Central memory CD8-positive, alpha-beta T cell (primary cell): ENCODE data around the gene WDR18.

Experiments used
- ATAC-seq: fragments of 150-1000 bp; cut with Tn5 transposase; replicated peaks from 2 replicates; pipeline ENCODE4 v1.10.0; 2022; ENCODE audit warnings: mild to moderate bottlenecking, moderate FRiP score, moderate number of reproducible peaks; ENCODE audit not compliant: poor library complexity, severe bottlenecking; ENCODE audit errors: extremely low read depth
- DNase-seq, 2 donors: peaks; one replicate each; pipeline ENCODE4 v3.0.0; 2021; ENCODE audit warnings: low spot score in 2 of 2
- H3K27ac Mint-ChIP-seq: one replicate; pipeline ENCODE4 v1.8.0; 2022; ENCODE audit warnings: low read depth, mild to moderate bottlenecking, moderate library complexity, mixed read lengths
- H3K27me3 Mint-ChIP-seq: one replicate; pipeline ENCODE4 v1.8.0; 2022; ENCODE audit warnings: mixed read lengths
- H3K36me3 Mint-ChIP-seq: one replicate; pipeline ENCODE4 v1.8.0; 2022; ENCODE audit warnings: mild to moderate bottlenecking, moderate library complexity, mixed read lengths; ENCODE audit not compliant: insufficient read depth
- H3K4me1 Mint-ChIP-seq: one replicate; pipeline ENCODE4 v1.8.0; 2022; ENCODE audit warnings: mixed read lengths
- H3K4me3 Mint-ChIP-seq: one replicate; pipeline ENCODE4 v1.8.0; 2022; ENCODE audit warnings: mild to moderate bottlenecking, moderate library complexity, mixed read lengths
- H3K9me3 Mint-ChIP-seq: one replicate; pipeline ENCODE4 v1.8.0; 2022; ENCODE audit warnings: mixed read lengths

The WDR18 gene

DNA sequence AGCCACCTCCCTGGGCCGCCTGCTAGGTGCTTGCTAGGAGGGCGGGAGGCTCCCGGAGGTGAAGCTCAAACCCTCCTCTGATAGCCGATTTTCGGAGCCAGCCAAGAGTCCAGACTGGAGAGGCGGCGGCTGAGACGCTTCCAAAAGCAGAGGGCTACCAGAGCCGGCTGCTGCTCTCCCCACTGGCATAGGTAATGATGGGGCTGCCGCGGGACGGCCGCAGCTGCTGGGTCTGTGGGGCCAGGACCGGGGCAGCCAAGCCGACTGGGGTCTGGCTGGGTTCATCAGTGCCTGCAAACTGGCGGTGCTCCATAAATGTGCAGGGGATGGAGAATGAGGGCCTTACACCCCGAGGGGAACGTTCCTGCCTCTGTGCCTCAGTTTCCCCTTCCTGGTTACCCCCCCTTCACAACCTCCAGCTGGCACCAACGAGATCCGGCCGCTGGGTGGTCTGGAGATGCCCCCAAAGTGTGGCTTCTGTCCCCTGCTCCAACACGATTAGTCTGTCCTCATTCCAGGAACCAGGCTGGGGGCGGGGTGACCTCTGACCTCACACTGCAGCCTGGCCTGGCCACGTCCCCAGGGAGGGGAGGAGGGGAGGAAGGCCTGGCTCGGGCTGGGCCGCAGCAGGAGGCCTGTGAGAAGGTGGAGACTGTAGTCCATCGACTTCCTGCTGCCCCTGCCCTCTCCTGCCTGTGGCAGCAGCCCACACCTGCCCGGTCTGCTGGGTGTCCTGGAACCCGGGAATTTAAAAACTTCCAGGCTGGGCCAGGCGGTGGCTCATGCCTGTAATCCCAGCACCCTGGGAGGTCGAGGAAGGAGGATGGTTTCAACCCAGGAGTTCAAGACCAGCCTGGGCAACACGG lies 3.8 kb upstream of the WDR18 start:
- Mint-ChIP-seq H3K27ac (no peak overlapping the region), H3K9me3 (no peaks in the 10 kb centered on the region), H3K36me3 (peaks cover 9% of the 10 kb centered on the region), H3K4me1 (peaks cover 11% of the 10 kb centered on the region), H3K4me3 (no peak overlapping the region), H3K27me3 (no peaks in the 10 kb centered on the region)
- ATAC-seq (no peak), DNase-seq (no peak)

DNA sequence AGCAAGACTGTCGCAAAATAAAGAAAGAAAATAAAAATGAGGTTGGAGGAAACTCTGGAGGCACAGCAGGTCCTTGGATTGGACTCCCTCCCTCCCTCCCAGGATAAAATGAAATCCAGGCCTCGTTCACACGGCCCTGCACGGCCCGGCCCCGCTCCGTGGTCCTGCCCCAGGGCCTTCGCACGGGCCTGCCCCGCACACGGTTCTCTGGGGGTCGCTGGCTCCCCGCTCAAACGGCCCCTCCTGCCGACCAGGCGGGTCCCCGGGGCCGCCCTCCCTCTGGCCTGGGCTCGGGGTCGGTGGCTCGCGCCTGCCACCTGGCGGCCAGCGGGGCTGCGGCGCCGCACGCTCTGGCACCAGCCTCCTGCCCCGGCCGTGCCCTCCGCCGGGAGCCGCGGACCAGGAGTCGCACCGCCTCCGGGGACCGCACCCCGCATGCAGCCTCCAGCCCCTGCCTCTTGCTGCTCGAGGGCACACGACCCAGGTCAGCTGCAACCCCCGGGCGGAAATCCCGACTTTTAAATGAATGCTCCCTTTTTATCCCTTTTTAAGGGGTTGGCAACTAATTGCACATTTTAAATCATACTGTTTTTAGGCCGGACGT lies 1.5 kb upstream of the WDR18 start:
- peaks cover 11% of the 10 kb centered on the region for H3K4me1 Mint-ChIP-seq
- H3K27me3 Mint-ChIP-seq, result no peaks in the 10 kb centered on the region
- peak overlapping the region; percentile 38 for H3K4me3 Mint-ChIP-seq
- H3K27ac Mint-ChIP-seq, result no peak overlapping the region
- peak; percentile 80 for ATAC-seq
- H3K36me3 Mint-ChIP-seq, result peaks cover 10% of the 10 kb centered on the region
- no peaks in the 10 kb centered on the region for H3K9me3 Mint-ChIP-seq
- DNase-seq, result peak; percentile 55 to 72

DNA sequence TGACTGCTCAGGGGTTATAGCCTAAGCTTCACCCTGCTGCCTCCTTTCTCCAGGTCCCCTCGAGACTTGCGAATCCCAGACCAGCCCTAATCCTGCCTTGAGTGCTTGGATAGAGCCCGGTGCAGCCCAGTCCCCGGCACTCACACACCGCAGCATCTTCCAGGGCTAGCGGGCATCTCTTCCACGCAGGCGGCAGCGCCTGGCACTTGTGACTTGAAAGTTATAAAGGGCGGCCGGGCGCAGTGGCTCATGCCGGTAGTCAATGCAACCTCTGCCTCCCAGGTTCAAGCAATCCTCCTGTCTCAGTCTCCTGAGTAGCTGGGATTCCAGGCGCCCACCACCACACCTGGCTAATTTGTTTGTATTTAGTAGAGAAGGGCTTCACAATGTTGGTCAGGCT lies 1.9 kb downstream of the WDR18 start:
- Mint-ChIP-seq H3K4me3 (peak overlapping the region; percentile 97), H3K27me3 (no peaks in the 10 kb centered on the region), H3K4me1 (peaks cover 19% of the 10 kb centered on the region), H3K27ac (no peak overlapping the region), H3K36me3 (peaks cover 13% of the 10 kb centered on the region), H3K9me3 (no peaks in the 10 kb centered on the region)
- DNase-seq (no peak), ATAC-seq (no peak)

DNA sequence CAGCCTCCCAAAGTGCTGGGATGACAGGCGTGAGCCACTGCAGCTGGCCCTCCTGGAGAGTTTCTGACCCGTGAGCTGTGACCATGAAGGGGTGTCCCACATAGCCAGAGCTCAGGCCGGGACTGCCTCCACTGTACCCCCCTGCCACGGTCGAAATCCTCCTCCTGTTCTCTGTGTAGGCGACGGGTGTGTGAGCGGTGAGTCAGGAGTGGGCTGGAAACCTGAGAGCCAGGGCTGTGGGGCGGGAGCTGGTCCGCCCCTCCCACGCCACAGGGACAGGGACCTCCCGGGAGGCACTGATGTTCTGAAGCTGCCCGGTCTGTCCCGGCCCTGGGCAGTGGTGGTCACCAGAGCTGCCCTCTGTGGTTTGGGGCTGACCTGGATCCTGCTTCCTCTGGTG lies 3.9 kb downstream of the WDR18 start:
- peaks cover 18% of the 10 kb centered on the region for H3K36me3 Mint-ChIP-seq
- no peaks in the 10 kb centered on the region for H3K9me3 Mint-ChIP-seq
- H3K4me3 Mint-ChIP-seq, result no peak overlapping the region
- ATAC-seq, result no peak
- no peak overlapping the region for H3K27ac Mint-ChIP-seq
- no peaks in the 10 kb centered on the region for H3K27me3 Mint-ChIP-seq
- no peak for DNase-seq
- peaks cover 19% of the 10 kb centered on the region for H3K4me1 Mint-ChIP-seq

DNA sequence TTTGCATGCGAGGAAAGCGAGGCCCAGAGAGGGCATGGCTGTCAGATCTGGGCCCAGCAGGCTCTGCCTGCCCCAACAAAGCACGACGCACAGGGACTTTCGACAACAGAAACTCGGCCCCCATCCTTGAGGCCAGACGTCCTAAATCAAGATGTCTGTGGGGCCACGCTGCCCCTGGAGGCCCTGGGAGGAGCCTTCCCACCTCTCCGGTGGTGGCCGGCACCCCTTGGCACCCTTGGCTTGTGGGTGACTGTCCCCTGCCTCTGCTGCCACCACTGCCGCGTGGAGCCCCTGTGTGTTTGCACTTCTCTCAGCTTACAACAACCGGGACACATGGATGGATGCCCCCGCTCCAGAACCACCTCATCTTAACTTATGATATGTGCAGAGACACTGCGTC lies 4.4 kb downstream of the WDR18 start:
- H3K36me3 Mint-ChIP-seq, result peaks cover 20% of the 10 kb centered on the region
- no peak overlapping the region for H3K4me3 Mint-ChIP-seq
- no peak for ATAC-seq
- H3K27ac Mint-ChIP-seq, result no peak overlapping the region
- H3K4me1 Mint-ChIP-seq, result peaks cover 19% of the 10 kb centered on the region
- DNase-seq, result no peak
- H3K27me3 Mint-ChIP-seq, result no peaks in the 10 kb centered on the region
- no peaks in the 10 kb centered on the region for H3K9me3 Mint-ChIP-seq

DNA sequence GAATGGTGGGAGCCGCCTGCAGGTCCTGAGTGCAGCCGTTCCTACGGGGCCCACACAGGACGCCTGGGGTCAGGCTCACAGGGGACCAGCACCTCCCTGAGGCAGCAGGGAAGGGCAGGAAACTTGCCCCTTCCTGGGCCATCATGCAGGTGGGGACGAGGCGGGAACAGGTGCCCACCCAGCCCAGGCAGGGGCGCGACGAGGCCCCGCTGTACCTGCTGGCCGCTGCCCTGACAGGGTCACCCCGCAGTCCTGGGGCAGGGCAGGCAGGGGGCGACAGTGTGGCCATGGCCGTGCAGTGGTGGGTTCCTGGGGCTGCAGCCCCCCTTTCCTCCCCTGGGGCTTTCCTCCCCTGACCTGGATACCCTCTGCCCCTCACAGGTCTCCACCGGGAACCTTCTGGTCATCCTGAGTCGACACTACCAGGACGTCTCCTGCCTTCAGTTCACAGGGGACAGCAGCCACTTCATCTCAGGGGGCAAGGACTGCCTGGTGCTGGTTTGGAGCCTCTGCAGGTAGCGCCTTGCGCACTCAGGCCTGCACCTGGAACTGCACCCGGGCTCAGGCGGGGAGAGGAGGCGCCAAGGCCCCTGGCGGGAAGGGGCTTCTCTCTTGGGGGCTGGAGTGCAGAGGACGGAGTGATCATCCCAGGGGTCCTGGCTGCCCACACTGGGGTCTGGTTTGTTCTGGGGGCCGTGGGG lies 5.4 kb downstream of the WDR18 start:
- H3K9me3 Mint-ChIP-seq, result no peaks in the 10 kb centered on the region
- H3K4me3 Mint-ChIP-seq, result no peak overlapping the region
- H3K36me3 Mint-ChIP-seq, result peaks cover 16% of the 10 kb centered on the region
- ATAC-seq (no peak), DNase-seq (no peak)
- H3K27ac Mint-ChIP-seq, result no peak overlapping the region
- no peaks in the 10 kb centered on the region for H3K27me3 Mint-ChIP-seq
- peaks cover 13% of the 10 kb centered on the region for H3K4me1 Mint-ChIP-seq

DNA sequence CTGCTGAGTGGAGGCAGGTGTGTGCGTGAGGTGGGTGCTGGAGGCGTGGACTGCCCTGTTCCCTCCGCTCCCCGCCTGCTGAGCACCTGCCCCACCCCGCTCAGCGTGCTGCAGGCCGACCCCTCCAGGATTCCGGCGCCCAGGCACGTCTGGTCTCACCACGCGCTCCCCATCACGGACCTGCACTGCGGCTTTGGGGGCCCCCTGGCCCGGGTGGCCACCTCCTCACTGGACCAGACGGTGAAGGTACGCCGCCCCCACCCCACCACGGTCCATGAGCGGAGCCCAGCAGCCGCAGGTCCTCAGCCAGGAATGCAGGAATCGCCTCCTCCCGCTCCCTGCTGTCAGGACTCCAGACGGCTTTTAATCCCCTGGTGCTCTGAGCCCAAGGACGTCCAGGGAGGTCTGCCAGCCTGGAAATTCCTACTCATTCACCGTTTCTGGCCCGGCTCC lies 6.0 kb downstream of the WDR18 start:
- Mint-ChIP-seq H3K36me3 (peaks cover 11% of the 10 kb centered on the region), H3K27ac (no peak overlapping the region), H3K27me3 (no peaks in the 10 kb centered on the region), H3K4me1 (peaks cover 8% of the 10 kb centered on the region), H3K9me3 (no peaks in the 10 kb centered on the region), H3K4me3 (no peak overlapping the region)
- DNase-seq (no peak), ATAC-seq (no peak)

DNA sequence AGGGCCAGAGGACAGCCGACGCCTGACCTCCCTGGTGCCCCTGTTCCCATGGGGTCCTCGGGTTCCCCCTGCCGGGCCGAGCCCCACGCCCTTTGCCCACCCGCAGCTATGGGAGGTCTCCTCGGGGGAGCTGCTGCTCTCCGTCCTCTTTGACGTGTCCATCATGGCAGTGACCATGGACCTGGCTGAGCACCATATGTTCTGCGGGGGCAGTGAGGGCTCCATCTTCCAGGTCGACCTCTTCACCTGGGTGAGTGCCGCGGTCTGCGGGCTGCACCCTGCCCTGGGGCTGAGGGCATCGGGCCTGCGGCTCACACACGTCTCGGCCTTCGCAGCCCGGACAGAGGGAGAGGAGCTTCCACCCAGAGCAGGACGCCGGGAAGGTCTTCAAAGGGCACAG lies 6.6 kb downstream of the WDR18 start:
- peaks cover 11% of the 10 kb centered on the region for H3K36me3 Mint-ChIP-seq
- DNase-seq (no peak), ATAC-seq (no peak)
- peaks cover 8% of the 10 kb centered on the region for H3K4me1 Mint-ChIP-seq
- no peaks in the 10 kb centered on the region for H3K27me3 Mint-ChIP-seq
- no peak overlapping the region for H3K4me3 Mint-ChIP-seq
- peak overlapping the region; percentile 10 for H3K27ac Mint-ChIP-seq
- no peaks in the 10 kb centered on the region for H3K9me3 Mint-ChIP-seq

DNA sequence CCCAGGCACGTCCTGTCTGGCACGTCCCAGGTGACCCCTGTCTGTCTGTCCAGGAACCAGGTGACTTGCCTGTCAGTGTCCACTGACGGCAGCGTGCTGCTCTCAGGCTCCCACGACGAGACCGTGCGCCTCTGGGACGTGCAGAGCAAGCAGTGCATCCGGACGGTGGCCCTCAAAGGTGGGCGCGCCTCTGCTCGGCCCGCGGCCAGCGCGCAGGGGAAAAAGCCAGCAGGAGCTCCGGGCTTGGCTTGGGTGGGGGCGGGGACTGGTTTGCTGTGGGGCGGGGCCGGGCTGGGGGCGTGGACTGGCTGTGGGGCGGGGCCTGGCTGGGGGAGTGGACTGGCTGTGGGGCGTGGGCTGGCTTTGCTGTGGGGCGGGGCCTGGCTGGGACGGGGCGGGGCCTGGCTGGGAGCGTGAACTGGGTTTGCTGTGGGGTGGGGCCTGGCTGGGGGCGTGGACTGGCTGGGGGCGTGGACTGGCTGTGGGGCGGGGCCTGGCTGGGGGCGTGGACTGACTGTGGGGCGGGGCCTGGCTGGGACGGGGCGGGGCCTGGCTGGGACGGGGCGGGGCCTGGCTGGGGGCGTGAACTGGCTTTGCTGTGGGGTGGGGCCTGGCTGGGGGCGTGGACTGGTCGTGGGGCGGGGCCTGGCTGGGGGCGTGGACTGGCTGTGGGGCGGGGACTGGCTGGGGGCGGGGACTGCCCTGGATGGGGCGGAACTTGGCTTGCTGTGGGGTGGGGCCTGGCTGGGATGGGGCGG lies 7.2 kb downstream of the WDR18 start:
- Mint-ChIP-seq H3K27ac (peak overlapping the region; percentile 10), H3K4me3 (no peak overlapping the region), H3K36me3 (peaks cover 13% of the 10 kb centered on the region), H3K27me3 (no peaks in the 10 kb centered on the region), H3K4me1 (peaks cover 12% of the 10 kb centered on the region), H3K9me3 (no peaks in the 10 kb centered on the region)
- ATAC-seq, result peak; percentile 45
- DNase-seq, result no peak

DNA sequence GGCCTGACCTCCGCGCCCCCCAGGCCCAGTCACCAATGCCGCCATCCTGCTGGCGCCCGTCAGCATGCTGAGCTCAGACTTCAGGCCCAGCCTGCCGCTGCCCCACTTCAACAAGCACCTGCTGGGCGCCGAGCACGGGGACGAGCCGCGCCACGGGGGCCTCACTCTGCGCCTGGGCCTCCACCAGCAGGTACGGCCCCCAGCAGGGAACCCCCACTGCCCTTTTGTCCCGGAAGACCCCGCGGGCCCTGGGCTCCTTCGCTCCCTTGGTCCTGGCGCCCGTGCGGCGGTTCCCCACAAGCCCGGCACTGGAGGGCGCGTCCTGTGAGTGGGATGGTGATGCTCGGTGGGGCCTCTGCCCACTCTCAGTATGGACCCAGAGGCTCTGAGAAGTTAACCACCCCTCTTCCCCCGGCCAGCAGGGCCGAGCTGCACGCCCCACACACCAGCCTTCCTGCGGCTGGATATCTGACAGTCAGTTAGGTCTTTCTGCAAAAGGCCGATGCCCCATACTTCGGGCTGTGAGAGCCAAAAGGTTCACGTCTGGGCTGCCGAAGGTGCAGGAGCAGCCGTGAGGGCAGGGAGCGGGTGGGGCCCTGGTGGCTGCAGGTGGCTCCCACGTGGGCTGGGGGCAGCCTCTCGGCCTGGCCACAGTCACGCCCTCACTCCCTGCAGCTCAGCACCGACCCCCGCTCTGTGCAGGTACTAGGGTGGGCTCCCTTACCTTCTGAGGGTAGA lies 8.0 kb downstream of the WDR18 start:
- Mint-ChIP-seq H3K4me1 (peaks cover 18% of the 10 kb centered on the region), H3K4me3 (no peak overlapping the region), H3K27me3 (no peaks in the 10 kb centered on the region), H3K27ac (no peak overlapping the region), H3K36me3 (peaks cover 18% of the 10 kb centered on the region), H3K9me3 (no peaks in the 10 kb centered on the region)
- DNase-seq (no peak), ATAC-seq (no peak)

DNA sequence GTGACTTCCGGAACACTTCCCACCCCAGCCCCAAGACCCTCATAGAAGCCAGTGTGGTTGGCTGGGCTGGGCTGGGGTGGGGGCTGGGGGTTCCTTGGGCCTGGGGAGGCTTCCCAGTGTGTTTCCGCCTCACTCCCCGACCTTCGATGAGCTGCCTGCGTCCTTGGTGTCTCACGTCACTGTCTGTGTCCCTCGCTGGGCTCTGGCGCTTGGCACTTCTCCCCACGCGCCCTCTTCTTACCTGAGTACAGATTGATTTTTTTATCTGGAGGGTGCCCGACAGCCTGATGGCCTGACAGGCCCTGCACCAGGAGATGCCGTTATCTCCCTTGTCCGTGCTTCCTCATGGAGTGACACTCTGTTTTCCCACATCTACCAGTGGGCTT lies 8.5 kb downstream of the WDR18 start:
- no peak for DNase-seq
- no peak for ATAC-seq
- Mint-ChIP-seq H3K4me1 (peaks cover 18% of the 10 kb centered on the region), H3K27ac (no peak overlapping the region), H3K27me3 (no peaks in the 10 kb centered on the region), H3K9me3 (no peaks in the 10 kb centered on the region), H3K36me3 (peaks cover 16% of the 10 kb centered on the region), H3K4me3 (no peak overlapping the region)

DNA sequence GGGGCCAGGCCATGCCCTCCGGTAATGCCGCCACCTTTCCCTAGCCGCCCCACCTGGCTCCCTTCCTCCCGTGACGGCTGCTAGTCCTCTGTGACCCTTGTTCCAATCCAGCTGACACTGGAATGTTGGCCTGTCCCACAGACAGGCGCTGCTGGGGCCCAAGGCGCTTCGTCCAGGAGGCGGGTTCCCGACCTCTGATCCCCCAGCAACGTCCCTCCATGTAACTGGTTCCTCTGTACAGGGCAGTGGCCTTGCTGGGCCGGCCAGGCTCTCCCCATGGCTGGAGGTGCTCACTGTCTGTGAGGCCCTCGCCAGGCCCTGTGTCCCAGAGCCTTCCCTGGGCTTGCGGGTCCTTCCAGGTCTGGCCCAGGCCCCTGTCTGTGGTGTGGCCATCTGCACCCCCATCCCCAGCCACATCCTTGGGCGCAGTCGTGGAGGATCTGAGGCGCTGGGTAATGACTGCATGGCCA lies 9.3 kb downstream of the WDR18 start:
- no peaks in the 10 kb centered on the region for H3K9me3 Mint-ChIP-seq
- H3K36me3 Mint-ChIP-seq, result peaks cover 16% of the 10 kb centered on the region
- H3K27me3 Mint-ChIP-seq, result peaks cover 2% of the 10 kb centered on the region
- DNase-seq, result no peak
- H3K4me1 Mint-ChIP-seq, result peaks cover 18% of the 10 kb centered on the region
- H3K27ac Mint-ChIP-seq, result no peak overlapping the region
- ATAC-seq, result no peak
- no peak overlapping the region for H3K4me3 Mint-ChIP-seq
